Endothelial cell of umbilical vein (primary cell): ENCODE results near the gene ATP8A1. TPM values are rescaled to one million over a fixed set of nuclear protein-coding genes. Genes with fewer than 3 reads are reported as not detected.

Experiments used
- BruUV-seq: library from RNA; stranded (reverse); fragments of 400-500 nt; replicated peaks from 2 replicates; lab custom pipeline; 2021; lab: Mats Ljungman, UMichigan
- CTCF ChIA-PET: fragments of 300-600, 350-600 bp; sonication (Branson Sonifier 250); formaldehyde crosslinking; loops from one replicate; lab custom pipeline; 2021; ENCODE audit warnings: antibody characterized with exemption, inconsistent platforms; lab: Charles Lee
- POLR2A ChIA-PET: fragments of 300-600, 350-600 bp; sonication (Branson Sonifier 250); formaldehyde crosslinking; loops from one replicate; lab custom pipeline; 2021; ENCODE audit warnings: antibody characterized with exemption, inconsistent platforms; lab: Charles Lee
- DNase-seq: peaks from one replicate; pipeline ENCODE4 v3.0.0-alpha.2; 2011; ENCODE audit warnings: low read depth, low spot score
- FAIRE-seq: peaks from 2 replicates; lab custom pipeline; 2011; peaks lifted over from hg19 to GRCh38; lab: Jason Lieb, UNC
- H2AFZ ChIP-seq: 2 replicates; pipeline ENCODE4 v1.6.0; 2012; ENCODE audit warnings: low read depth, low read length, control low read depth, inconsistent platforms
- H3K27ac ChIP-seq: 2 replicates; pipeline ENCODE4 v1.5.1; 2011; ENCODE audit warnings: low read depth, mild to moderate bottlenecking, control low read depth, low read length, moderate library complexity; ENCODE audit not compliant: insufficient read depth
- H3K27me3 ChIP-seq, 2 experiments: 2 replicates each; pipeline versions ENCODE4 v1.6.0 to v1.6.1; 2011; ENCODE audit warnings: low read length in 2 of 2, mixed read lengths in 1 of 2; ENCODE audit not compliant: control insufficient read depth in 2 of 2, insufficient read depth in 2 of 2
- H3K36me3 ChIP-seq, 2 experiments: 2 replicates in 1 of 2; 3 replicates in 1 of 2; pipeline ENCODE4 v1.5.1; 2011; ENCODE audit warnings: low read length in 2 of 2, mild to moderate bottlenecking in 1 of 2, moderate library complexity in 1 of 2; ENCODE audit not compliant: control insufficient read depth in 2 of 2, insufficient read depth in 2 of 2; ENCODE audit errors: extremely low read depth in 1 of 2
- H3K4me1 ChIP-seq: 3 replicates; pipeline ENCODE4 v1.5.1; 2011; ENCODE audit warnings: mild to moderate bottlenecking, low read length; ENCODE audit not compliant: control insufficient read depth, insufficient read depth; ENCODE audit errors: extremely low read depth
- H3K4me2 ChIP-seq: 2 replicates; pipeline ENCODE4 v1.6.1; 2011; ENCODE audit warnings: low read length, control low read depth, mixed read lengths; ENCODE audit not compliant: insufficient read depth
- H3K4me3 ChIP-seq, 3 experiments: fragments of 200-600 bp in 1 of 3; sonication (generic), shearing (Covaris generic) in 1 of 3; replicated peaks in 1 of 3; 2 replicates each; pipeline ENCODE4 v1.5.1; 2011 to 2016; ENCODE audit warnings: control low read depth in 3 of 3, low read length in 3 of 3, mild to moderate bottlenecking in 2 of 3, inconsistent platforms in 1 of 3, low read depth in 1 of 3, moderate library complexity in 1 of 3; ENCODE audit not compliant: insufficient read depth in 1 of 3
- H3K79me2 ChIP-seq: 2 replicates; pipeline ENCODE4 v1.6.0; 2012; ENCODE audit warnings: low read length, inconsistent platforms; ENCODE audit not compliant: control insufficient read depth, insufficient read depth
- H3K9ac ChIP-seq: replicated peaks from 2 replicates; pipeline ENCODE3; 2011; ENCODE audit warnings: low read length, control low read depth; ENCODE audit not compliant: insufficient read depth; ENCODE audit errors: extremely low read depth
- H3K9me1 ChIP-seq: replicated peaks from 3 replicates; pipeline ENCODE4 v1.6.0; 2011; ENCODE audit warnings: mild to moderate bottlenecking, low read length; ENCODE audit not compliant: control insufficient read depth, insufficient read depth; ENCODE audit errors: extremely low read depth
- H3K9me3 ChIP-seq: replicated peaks from 2 replicates; pipeline ENCODE4 v1.5.1; 2012; ENCODE audit warnings: low read length, inconsistent platforms; ENCODE audit not compliant: control insufficient read depth, insufficient read depth
- H4K20me1 ChIP-seq: replicated peaks from 2 replicates; pipeline ENCODE3; 2011; ENCODE audit warnings: mild to moderate bottlenecking, low read length; ENCODE audit not compliant: control insufficient read depth, insufficient read depth; ENCODE audit errors: extremely low read depth
- CTCF ChIP-seq, 2 donors: IDR thresholded peaks; 1 replicate in 1 of 2; 2 replicates in 1 of 2; pipeline ENCODE4 v1.5.1; 2011; ENCODE audit warnings: low read length in 2 of 2, mild to moderate bottlenecking in 2 of 2, moderate library complexity in 2 of 2, control low read depth in 1 of 2, inconsistent platforms in 1 of 2, low read depth in 1 of 2; ENCODE audit not compliant: insufficient read depth in 1 of 2; ENCODE audit errors: extremely low read depth in 1 of 2
- EZH2 ChIP-seq: IDR thresholded peaks from 2 replicates; pipeline ENCODE4 v1.6.1; 2012; ENCODE audit warnings: borderline replicate concordance, low read depth, mild to moderate bottlenecking, moderate library complexity, low read length, inconsistent platforms; ENCODE audit not compliant: severe bottlenecking
- FOS ChIP-seq: IDR thresholded peaks from 2 replicates; pipeline ENCODE4 v1.6.1; 2011; ENCODE audit warnings: mild to moderate bottlenecking, low read length, moderate library complexity, borderline replicate concordance; ENCODE audit not compliant: insufficient read depth
- GATA2 ChIP-seq: IDR thresholded peaks from 2 replicates; pipeline ENCODE4 v1.7.0; 2011; ENCODE audit warnings: low read depth, mild to moderate bottlenecking, moderate library complexity, mixed read lengths, low read length; ENCODE audit not compliant: insufficient read length, insufficient read depth
- JUN ChIP-seq: IDR thresholded peaks from 2 replicates; pipeline ENCODE4 v1.6.1; 2011; ENCODE audit warnings: borderline replicate concordance, low read depth; ENCODE audit not compliant: insufficient read length, insufficient read depth
- MYC ChIP-seq: IDR thresholded peaks from one replicate; pipeline ENCODE4 v1.6.1; 2011; ENCODE audit warnings: mild to moderate bottlenecking, low read depth, low read length
- POLR2A ChIP-seq: IDR thresholded peaks from 2 replicates; pipeline ENCODE4 v1.6.1; 2012; ENCODE audit warnings: low read depth, mild to moderate bottlenecking, control low read depth, low read length
- POLR2AphosphoS5 ChIP-seq: IDR thresholded peaks from 2 replicates; pipeline ENCODE4 v1.6.1; 2012; ENCODE audit warnings: low read depth, mild to moderate bottlenecking, control low read depth, low read length, moderate library complexity; ENCODE audit not compliant: insufficient read depth
- dilution Hi-C: fragments of 300-500 bp; cut with MboI; formaldehyde crosslinking; loops from one replicate; pipeline ENCODE4 v1.15.0; 2019; ENCODE audit warnings: low sequenced_read_pairs; ENCODE audit not compliant: extremely low pct_ligation_motif_present
- intact Hi-C: fragments of 100-400 bp; cut with micrococcal nuclease; formaldehyde crosslinking; loops from one replicate; pipeline ENCODE4 v1.10.0; 2022
- polyA plus RNA-seq, 4 experiments: library from polyadenylated mRNA; depleted of rRNA in 3 of 4; stranded (reverse) in 3 of 4; unstranded in 1 of 4; fragments of >200 nt; gene quantifications; 2 replicates each; pipeline versions ENCODE4 v1.2.1 to v1.2.3, GENCODE V29; 2011 to 2012; ENCODE audit warnings: missing spikeins in 1 of 4
- total RNA-seq: library from RNA; stranded (reverse); gene quantifications from 2 replicates; pipeline ENCODE4 v1.2.3, GENCODE V29; 2021
- TF ChIP-seq, protein P1 (sequence below): IDR thresholded peaks from 2 replicates; pipeline ENCODE4 v1.6.1; 2011; ENCODE audit not compliant: insufficient read depth, insufficient read length

ATP8A1 gene
- total and polyA plus RNA-seq, 2 donors (not counting 3 experiments of a cell fraction or from before 2014, with no cell fraction given) = 0.97 to 11.5 TPM

DNA sequence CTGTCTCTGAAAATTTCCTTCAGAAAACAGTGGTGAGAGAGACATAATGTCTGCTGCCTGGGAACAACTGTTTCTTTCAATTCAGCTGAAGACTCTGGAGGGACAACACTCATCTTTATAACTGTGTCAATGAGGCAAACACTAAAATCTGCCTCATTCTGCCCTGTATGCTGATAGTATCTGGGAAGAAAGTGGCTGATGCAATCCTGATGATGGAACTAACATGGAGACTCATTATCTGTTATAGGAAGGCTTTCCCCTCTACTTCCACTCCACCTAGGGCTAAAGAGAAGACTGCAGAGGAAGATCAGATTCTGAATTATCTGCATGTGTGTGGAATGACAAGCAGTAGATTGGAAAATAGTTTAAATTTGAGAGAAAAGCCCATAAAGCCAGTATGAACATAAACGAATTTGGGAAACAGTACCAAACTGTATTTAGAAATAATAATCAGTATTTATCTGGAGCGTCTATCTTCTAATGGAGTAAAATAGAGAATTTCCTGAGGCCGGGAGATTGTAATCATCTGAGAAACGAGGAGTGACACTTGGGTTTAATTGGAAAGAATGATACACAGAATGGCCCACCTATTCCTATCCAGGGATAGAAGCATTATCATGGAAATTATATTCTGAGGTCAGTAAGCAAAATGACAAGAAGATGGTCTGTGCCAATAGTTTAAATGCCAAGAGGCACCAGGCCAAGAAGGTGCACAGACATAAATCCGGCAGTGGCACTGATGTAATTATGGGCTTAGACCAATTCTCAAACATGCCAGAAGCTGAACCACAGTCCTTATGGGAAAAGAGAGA is 174.2 kb downstream of the ATP8A1 start:
- no peaks in the 10 kb centered on the region for H3K4me1 ChIP-seq
- TF ChIP-seq CTCF (IDR thresholded peaks at IDR 0.05; ENCODE audit: extremely low read depth in 1 of 2, insufficient read depth in 1 of 2, low read depth in 1 of 2, low read length in 2 of 2) (no peak), EZH2 (no peak), GATA2 (no peak), POLR2AphosphoS5 (no peak), JUN (no peak), POLR2A (no peak), FOS (no peak), MYC (no peak)
- TF ChIP-seq, protein P1, sequence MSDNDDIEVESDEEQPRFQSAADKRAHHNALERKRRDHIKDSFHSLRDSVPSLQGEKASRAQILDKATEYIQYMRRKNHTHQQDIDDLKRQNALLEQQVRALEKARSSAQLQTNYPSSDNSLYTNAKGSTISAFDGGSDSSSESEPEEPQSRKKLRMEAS = no peak
- H3K4me3 ChIP-seq = no peak overlapping the region
- FAIRE-seq = no peak
- no peaks in the 10 kb centered on the region for H3K9me1 ChIP-seq
- H3K36me3 ChIP-seq = no peaks in the 10 kb centered on the region
- H3K4me2 ChIP-seq = no peak overlapping the region
- dilution Hi-C loops (no loop called here), intact Hi-C loops (no loop called here)
- ChIA-PET CTCF (interaction anchor here (1.5 kb wide), 1 partner anchor 203 kb away, joined by 4 read pairs; no protein-coding TSS in a partner anchor), POLR2A (no interaction called here)
- H3K9me3 ChIP-seq = no peaks in the 10 kb centered on the region
- no peaks in the 10 kb centered on the region for H4K20me1 ChIP-seq
- no TSS peak for BruUV-seq
- H3K27me3 ChIP-seq = no peaks in the 10 kb centered on the region
- H3K27ac ChIP-seq = no peak overlapping the region
- H3K79me2 ChIP-seq = no peaks in the 10 kb centered on the region
- no peak overlapping the region for H2AFZ ChIP-seq
- H3K9ac ChIP-seq = no peak overlapping the region
- no peak for DNase-seq
